Measurements from ENCODE around the gene MAG.
A peak's percentile ranks its signal among the peaks of the same experiment; 100 is the strongest.
"Not testable (repeated sequence)": the region's sequence is repeated elsewhere in the genome, so short reads cannot be mapped to it uniquely, and the experiment has no call there.

The MAG gene

GRCh38 chr19:35281303-35281702 is 10.7 kb upstream of the MAG start:
- DNase-seq (ENCODE audit: low spot score): no peak

- no peak for DNase-seq (ENCODE audit: low spot score)
These were observed 7.5 kb upstream of the MAG start for GRCh38 chr19:35284153-35285094.

- no peak for DNase-seq (ENCODE audit: low spot score)
These were observed 6.9 kb upstream of the MAG start for GRCh38 chr19:35285095-35285449.

- not testable (repeated sequence) for DNase-seq (ENCODE audit: low spot score)
These were observed 6.5 kb upstream of the MAG start for GRCh38 chr19:35285465-35285864.

GRCh38 chr19:35286101-35286500 is 5.9 kb upstream of the MAG start:
- not testable (repeated sequence) for DNase-seq (ENCODE audit: low spot score)

GRCh38 chr19:35287713-35288112 is 4.2 kb upstream of the MAG start:
- no peak for DNase-seq (ENCODE audit: low spot score)

GRCh38 chr19:35288331-35288730 is 3.6 kb upstream of the MAG start:
- no peak for DNase-seq (ENCODE audit: low spot score)

- no peak for DNase-seq (ENCODE audit: low spot score)
These were observed 3.1 kb upstream of the MAG start for GRCh38 chr19:35288906-35289305.

GRCh38 chr19:35290381-35291127 is 1.4 kb upstream of the MAG start:
- DNase-seq (ENCODE audit: low spot score): peak; percentile 95

GRCh38 chr19:35291259-35291658 is 702 bp upstream of the MAG start:
- DNase-seq (ENCODE audit: low spot score): no peak

- DNase-seq (ENCODE audit: low spot score): no peak
These were observed 731 bp downstream of the MAG start for GRCh38 chr19:35292421-35293362.

- DNase-seq (ENCODE audit: low spot score): peak; percentile 87
These were observed 1.4 kb downstream of the MAG start for GRCh38 chr19:35293363-35293739.

- DNase-seq (ENCODE audit: low spot score): no peak
These were observed 1.8 kb downstream of the MAG start for GRCh38 chr19:35293808-35294207.

- no peak for DNase-seq (ENCODE audit: low spot score)
These were observed 2.4 kb downstream of the MAG start for GRCh38 chr19:35294328-35294727.

- DNase-seq (ENCODE audit: low spot score): no peak
These were observed 3.2 kb downstream of the MAG start for GRCh38 chr19:35294859-35295791.

GRCh38 chr19:35295792-35296462 is 4.0 kb downstream of the MAG start:
- no peak for DNase-seq (ENCODE audit: low spot score)

- no peak for DNase-seq (ENCODE audit: low spot score)
These were observed 4.9 kb downstream of the MAG start for GRCh38 chr19:35296644-35297514.

GRCh38 chr19:35297515-35297848 is 5.5 kb downstream of the MAG start:
- DNase-seq (ENCODE audit: low spot score): no peak

GRCh38 chr19:35297922-35298321 is 6.0 kb downstream of the MAG start:
- no peak for DNase-seq (ENCODE audit: low spot score)

- DNase-seq (ENCODE audit: low spot score): no peak
These were observed 6.6 kb downstream of the MAG start for GRCh38 chr19:35298561-35298972.
